Left forelimb (tissue), 1 donor: ENCODE data around the gene FBXO47.

Experiments
- DNase-seq: peaks from one replicate; pipeline ENCODE4 v3.0.0-alpha.2; 2018; ENCODE audit warnings: low spot score

Gene FBXO47

GRCh38 chr17:38922538-38923297 lies 44.5 kb downstream of the FBXO47 start:
- no peak for DNase-seq

GRCh38 chr17:38921756-38922411 lies 45.3 kb downstream of the FBXO47 start:
- no peak for DNase-seq

GRCh38 chr17:38920374-38921291 lies 46.6 kb downstream of the FBXO47 start:
- DNase-seq = no peak

GRCh38 chr17:38919316-38920078 lies 47.7 kb downstream of the FBXO47 start:
- no peak for DNase-seq

- no peak for DNase-seq
Measured at GRCh38 chr17:38918916-38919315, 48.3 kb downstream of the FBXO47 start.

- no peak for DNase-seq
Measured at GRCh38 chr17:38918129-38918913, 48.9 kb downstream of the FBXO47 start.

GRCh38 chr17:38917259-38917658 lies 49.9 kb downstream of the FBXO47 start:
- no peak for DNase-seq

- no peak for DNase-seq
Measured at GRCh38 chr17:38916771-38917170, 50.4 kb downstream of the FBXO47 start.

GRCh38 chr17:38915639-38915995 lies 51.6 kb downstream of the FBXO47 start:
- no peak for DNase-seq

GRCh38 chr17:38914741-38915638 lies 52.2 kb downstream of the FBXO47 start:
- no peak for DNase-seq

- peak; percentile 60 for DNase-seq
Measured at GRCh38 chr17:38912221-38912813, 54.9 kb downstream of the FBXO47 start.

- peak; percentile 26 for DNase-seq
Measured at GRCh38 chr17:38911731-38912081, 55.5 kb downstream of the FBXO47 start.

GRCh38 chr17:38911081-38911730 lies 56.0 kb downstream of the FBXO47 start:
- DNase-seq = peak; percentile 53

GRCh38 chr17:38910325-38910724 lies 56.9 kb downstream of the FBXO47 start:
- no peak for DNase-seq

- DNase-seq = peak; percentile 62
Measured at GRCh38 chr17:38908676-38909181, 58.5 kb downstream of the FBXO47 start.

GRCh38 chr17:38907930-38908675 lies 59.1 kb downstream of the FBXO47 start:
- no peak for DNase-seq

GRCh38 chr17:38906460-38907228 lies 60.6 kb downstream of the FBXO47 start:
- DNase-seq = no peak
